Testis (tissue), 2 donors: ENCODE measurements around the gene FRYL.
"Not testable (repeated sequence)": the region's sequence is repeated elsewhere in the genome, so short reads cannot be mapped to it uniquely, and the experiment has no call there.

Source experiments
- CTCF ChIP-seq, 3 experiments: fragments of 450-650 bp in 2 of 3; fragments of 200-600 bp in 1 of 3; sonication (generic) in 1 of 3; IDR thresholded peaks; one replicate each; pipeline ENCODE4 v1.5.1; 2016 to 2019; ENCODE audit warnings: antibody characterized with exemption in 3 of 3, mild to moderate bottlenecking in 2 of 3, moderate library complexity in 1 of 3
- POLR2A ChIP-seq: fragments of 450-650 bp; IDR thresholded peaks from one replicate; pipeline ENCODE4 v1.6.1; 2017; ENCODE audit warnings: antibody characterized with exemption, mild to moderate bottlenecking, moderate library complexity

- TF ChIP-seq CTCF (IDR thresholded peaks at IDR 0.05); POLR2A: not testable (repeated sequence)
Measured at GRCh38 chr4:48758703-48759102, 21.4 kb downstream of the FRYL start.
